Measurements from ENCODE around the gene ASB7. TPM values are rescaled to one million over a fixed set of nuclear protein-coding genes. Genes with fewer than 3 reads are reported as not detected.
"Not testable (repeated sequence)": the region's sequence is repeated elsewhere in the genome, so short reads cannot be mapped to it uniquely, and the experiment has no call there.

ASB7 gene
- total and polyA plus RNA-seq, 2 donors (not counting 1 experiment from before 2014, with no cell fraction given) = 12.1 to 19.8 TPM

DNA sequence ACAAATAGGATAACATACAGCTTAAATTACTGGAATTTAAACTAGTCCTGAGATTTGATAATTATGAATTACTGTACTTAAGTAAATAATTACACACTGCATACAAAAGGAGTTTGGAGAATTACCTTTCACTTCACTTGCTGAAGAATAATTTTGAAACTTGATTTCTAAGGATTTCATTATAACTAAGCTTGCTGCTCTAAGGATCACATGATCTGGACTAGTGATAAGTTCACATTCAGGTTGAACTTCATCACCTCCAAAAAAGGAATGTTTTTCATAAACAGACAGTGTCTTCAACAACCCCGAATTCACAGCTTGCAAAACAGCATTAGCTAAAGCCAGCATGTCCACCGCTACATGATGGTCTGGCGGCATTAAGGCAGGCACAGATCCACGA lies 28.9 kb upstream of the ASB7 start:
- no peaks in the 10 kb centered on the region for H3K4me1 ChIP-seq (ENCODE audit: control insufficient read depth, extremely low read depth, insufficient read depth, low read length)
- no peaks in the 10 kb centered on the region for H3K9me3 ChIP-seq (ENCODE audit: control insufficient read depth, insufficient read depth, low read depth, low read length)
- no peak overlapping the region for H3K4me2 ChIP-seq (ENCODE audit: extremely low read depth, insufficient read depth, low read length)
- no peaks in the 10 kb centered on the region for H4K20me1 ChIP-seq (ENCODE audit: control insufficient read depth, extremely low read depth, insufficient read depth, low read length)
- no peak overlapping the region for H3K27ac ChIP-seq (ENCODE audit: insufficient read depth, low read length)
- peaks cover 4% of the 10 kb centered on the region for H3K36me3 ChIP-seq (ENCODE audit: control insufficient read depth, insufficient read depth, low read length)
- H3K4me3 ChIP-seq (replicated peaks in 1 of 4; ENCODE audit: control extremely low read depth in 1 of 4, insufficient read depth in 1 of 4, low read depth in 3 of 4, low read length in 4 of 4) = no peak overlapping the region
- no peak overlapping the region for H3K9ac ChIP-seq (ENCODE audit: insufficient read depth, low read length)
- H3K79me2 ChIP-seq (ENCODE audit: control insufficient read depth, insufficient read depth, low read length) = no peaks in the 10 kb centered on the region
- no peak overlapping the region for H2AFZ ChIP-seq (ENCODE audit: low read length)
- TF ChIP-seq EZH2 (IDR thresholded peaks at IDR 0.05; ENCODE audit: low read length, missing control alignments) = no peak
- TF ChIP-seq, protein P1, sequence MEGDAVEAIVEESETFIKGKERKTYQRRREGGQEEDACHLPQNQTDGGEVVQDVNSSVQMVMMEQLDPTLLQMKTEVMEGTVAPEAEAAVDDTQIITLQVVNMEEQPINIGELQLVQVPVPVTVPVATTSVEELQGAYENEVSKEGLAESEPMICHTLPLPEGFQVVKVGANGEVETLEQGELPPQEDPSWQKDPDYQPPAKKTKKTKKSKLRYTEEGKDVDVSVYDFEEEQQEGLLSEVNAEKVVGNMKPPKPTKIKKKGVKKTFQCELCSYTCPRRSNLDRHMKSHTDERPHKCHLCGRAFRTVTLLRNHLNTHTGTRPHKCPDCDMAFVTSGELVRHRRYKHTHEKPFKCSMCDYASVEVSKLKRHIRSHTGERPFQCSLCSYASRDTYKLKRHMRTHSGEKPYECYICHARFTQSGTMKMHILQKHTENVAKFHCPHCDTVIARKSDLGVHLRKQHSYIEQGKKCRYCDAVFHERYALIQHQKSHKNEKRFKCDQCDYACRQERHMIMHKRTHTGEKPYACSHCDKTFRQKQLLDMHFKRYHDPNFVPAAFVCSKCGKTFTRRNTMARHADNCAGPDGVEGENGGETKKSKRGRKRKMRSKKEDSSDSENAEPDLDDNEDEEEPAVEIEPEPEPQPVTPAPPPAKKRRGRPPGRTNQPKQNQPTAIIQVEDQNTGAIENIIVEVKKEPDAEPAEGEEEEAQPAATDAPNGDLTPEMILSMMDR (conservative IDR thresholded peaks at IDR 0.05 in 1 of 2, IDR thresholded peaks at IDR 0.05 in 1 of 2; ENCODE audit: low read depth in 1 of 2, low read length in 2 of 2) = no peak
- DNase-seq (ENCODE audit: low read depth in 2 of 2) = no peak
- H3K27me3 ChIP-seq (ENCODE audit: control insufficient read depth, insufficient read depth, low read length) = no peaks in the 10 kb centered on the region

DNA sequence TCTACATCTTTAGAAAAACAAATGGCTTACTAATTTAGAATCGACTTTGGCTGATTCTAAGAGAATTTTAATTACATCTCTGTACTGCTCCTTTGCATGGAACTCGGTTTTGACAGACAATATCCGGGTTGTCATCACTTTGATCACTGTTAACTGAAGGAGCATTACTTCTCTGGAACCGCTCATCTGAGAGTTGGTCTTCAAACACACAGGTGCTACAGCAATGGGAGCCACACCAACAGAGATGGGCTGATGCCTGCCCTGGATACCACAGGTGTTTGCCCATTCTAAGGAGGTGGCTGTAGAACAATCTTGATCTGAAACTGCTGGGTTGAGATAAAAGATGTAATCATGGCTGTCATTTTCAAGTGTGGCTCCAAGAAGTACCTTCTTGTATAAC lies 22.0 kb upstream of the ASB7 start:
- no peak overlapping the region for H3K4me2 ChIP-seq (ENCODE audit: extremely low read depth, insufficient read depth, low read length)
- no peaks in the 10 kb centered on the region for H4K20me1 ChIP-seq (ENCODE audit: control insufficient read depth, extremely low read depth, insufficient read depth, low read length)
- no peaks in the 10 kb centered on the region for H3K79me2 ChIP-seq (ENCODE audit: control insufficient read depth, insufficient read depth, low read length)
- H3K4me1 ChIP-seq (ENCODE audit: control insufficient read depth, extremely low read depth, insufficient read depth, low read length) = no peaks in the 10 kb centered on the region
- H3K9me3 ChIP-seq (ENCODE audit: control insufficient read depth, insufficient read depth, low read depth, low read length) = no peaks in the 10 kb centered on the region
- H2AFZ ChIP-seq (ENCODE audit: low read length) = no peak overlapping the region
- no peaks in the 10 kb centered on the region for H3K27me3 ChIP-seq (ENCODE audit: control insufficient read depth, insufficient read depth, low read length)
- H3K36me3 ChIP-seq (ENCODE audit: control insufficient read depth, insufficient read depth, low read length) = no peaks in the 10 kb centered on the region
- no peak overlapping the region for H3K9ac ChIP-seq (ENCODE audit: insufficient read depth, low read length)
- no peak overlapping the region for H3K27ac ChIP-seq (ENCODE audit: insufficient read depth, low read length)
- no peak for DNase-seq (ENCODE audit: low read depth in 2 of 2)
- H3K4me3 ChIP-seq (replicated peaks in 1 of 4; ENCODE audit: control extremely low read depth in 1 of 4, insufficient read depth in 1 of 4, low read depth in 3 of 4, low read length in 4 of 4) = no peak overlapping the region
- TF ChIP-seq, protein P1 (conservative IDR thresholded peaks at IDR 0.05 in 1 of 2, IDR thresholded peaks at IDR 0.05 in 1 of 2; ENCODE audit: low read depth in 1 of 2, low read length in 2 of 2) = no peak
- no peak for TF ChIP-seq EZH2 (IDR thresholded peaks at IDR 0.05; ENCODE audit: low read length, missing control alignments)

DNA sequence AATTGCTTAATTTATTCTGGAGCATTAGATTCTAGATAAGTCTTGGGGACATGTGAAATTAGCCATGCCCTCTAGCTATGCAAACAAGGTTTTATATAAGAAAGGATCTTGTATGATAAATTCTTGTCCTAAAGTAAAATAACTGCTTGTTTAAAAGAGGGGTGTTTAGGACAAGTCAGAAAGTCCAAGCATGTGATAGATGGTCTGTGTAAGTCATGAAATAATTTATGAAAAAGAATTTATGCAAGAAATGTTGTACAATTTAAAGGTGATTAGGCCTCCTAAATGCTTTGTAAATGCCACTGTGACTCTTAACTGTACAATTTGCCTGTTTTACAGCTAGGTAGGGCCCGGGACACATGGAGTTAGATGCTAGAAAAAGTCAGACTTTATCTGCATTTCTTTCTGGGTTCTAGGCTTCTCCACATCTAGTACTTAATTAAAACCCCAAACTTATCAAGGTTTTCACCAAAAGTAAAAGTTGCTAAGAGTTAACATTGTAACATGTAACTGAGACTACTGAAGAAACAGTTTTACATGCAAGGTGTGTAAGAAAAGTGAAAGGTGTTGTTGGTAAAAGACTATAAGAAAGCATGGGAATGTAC lies 13.6 kb upstream of the ASB7 start:
- no peak overlapping the region for H3K9ac ChIP-seq (ENCODE audit: insufficient read depth, low read length)
- no peaks in the 10 kb centered on the region for H3K27me3 ChIP-seq (ENCODE audit: control insufficient read depth, insufficient read depth, low read length)
- H3K4me2 ChIP-seq (ENCODE audit: extremely low read depth, insufficient read depth, low read length) = no peak overlapping the region
- no peaks in the 10 kb centered on the region for H3K9me3 ChIP-seq (ENCODE audit: control insufficient read depth, insufficient read depth, low read depth, low read length)
- no peaks in the 10 kb centered on the region for H3K4me1 ChIP-seq (ENCODE audit: control insufficient read depth, extremely low read depth, insufficient read depth, low read length)
- no peak overlapping the region for H3K4me3 ChIP-seq (replicated peaks in 1 of 4; ENCODE audit: control extremely low read depth in 1 of 4, insufficient read depth in 1 of 4, low read depth in 3 of 4, low read length in 4 of 4)
- H3K36me3 ChIP-seq (ENCODE audit: control insufficient read depth, insufficient read depth, low read length) = no peaks in the 10 kb centered on the region
- TF ChIP-seq EZH2 (IDR thresholded peaks at IDR 0.05; ENCODE audit: low read length, missing control alignments) = no peak
- TF ChIP-seq, protein P1 (conservative IDR thresholded peaks at IDR 0.05 in 1 of 2, IDR thresholded peaks at IDR 0.05 in 1 of 2; ENCODE audit: low read depth in 1 of 2, low read length in 2 of 2) = no peak
- peaks cover 2% of the 10 kb centered on the region for H3K79me2 ChIP-seq (ENCODE audit: control insufficient read depth, insufficient read depth, low read length)
- H3K27ac ChIP-seq (ENCODE audit: insufficient read depth, low read length) = no peak overlapping the region
- peak; percentile 17 to 22 for DNase-seq (ENCODE audit: low read depth in 2 of 2)
- H2AFZ ChIP-seq (ENCODE audit: low read length) = no peak overlapping the region
- no peaks in the 10 kb centered on the region for H4K20me1 ChIP-seq (ENCODE audit: control insufficient read depth, extremely low read depth, insufficient read depth, low read length)

DNA sequence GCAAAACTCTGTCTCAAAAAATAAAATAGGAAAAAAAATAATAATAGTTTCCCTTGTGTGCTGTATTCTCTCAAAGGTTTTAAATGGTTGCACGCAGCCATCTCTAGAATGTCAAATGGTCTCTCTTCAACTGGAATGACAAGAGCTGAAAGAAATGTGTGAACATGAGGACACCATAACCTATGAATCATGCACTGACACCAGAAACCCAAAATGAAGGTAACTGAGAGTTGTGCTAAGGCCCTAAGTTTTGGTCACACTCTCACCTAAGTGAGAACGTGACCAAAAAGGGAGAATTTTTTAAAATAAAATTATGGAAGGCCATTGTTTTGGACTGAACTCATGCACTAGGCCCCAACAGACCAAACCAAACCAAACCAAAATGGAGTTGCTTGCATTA lies 11.2 kb upstream of the ASB7 start:
- not testable (repeated sequence) for H3K4me3 ChIP-seq (replicated peaks in 1 of 4; ENCODE audit: control extremely low read depth in 1 of 4, insufficient read depth in 1 of 4, low read depth in 3 of 4, low read length in 4 of 4); H3K9me3 ChIP-seq (ENCODE audit: control insufficient read depth, insufficient read depth, low read depth, low read length); H3K27ac ChIP-seq (ENCODE audit: insufficient read depth, low read length); H3K4me2 ChIP-seq (ENCODE audit: extremely low read depth, insufficient read depth, low read length); H2AFZ ChIP-seq (ENCODE audit: low read length); H3K4me1 ChIP-seq (ENCODE audit: control insufficient read depth, extremely low read depth, insufficient read depth, low read length); H4K20me1 ChIP-seq (ENCODE audit: control insufficient read depth, extremely low read depth, insufficient read depth, low read length); H3K79me2 ChIP-seq (ENCODE audit: control insufficient read depth, insufficient read depth, low read length); H3K27me3 ChIP-seq (ENCODE audit: control insufficient read depth, insufficient read depth, low read length); H3K36me3 ChIP-seq (ENCODE audit: control insufficient read depth, insufficient read depth, low read length); DNase-seq (ENCODE audit: low read depth in 2 of 2); H3K9ac ChIP-seq (ENCODE audit: insufficient read depth, low read length)
